NCI-H2227 treated with DMSO at 0.1 percent for 48 hours (cell line): Measurements from ENCODE around the gene ATF7IP.
A peak's percentile ranks its signal among the peaks of the same experiment; 100 is the strongest.
"Not testable (repeated sequence)": the region's sequence is repeated elsewhere in the genome, so short reads cannot be mapped to it uniquely, and the experiment has no call there.

ENCODE experiments used
- DNase-seq: peaks from one replicate; lab custom pipeline; 2025; lab: John Stamatoyannopoulos, UW

ATF7IP gene, protein sequence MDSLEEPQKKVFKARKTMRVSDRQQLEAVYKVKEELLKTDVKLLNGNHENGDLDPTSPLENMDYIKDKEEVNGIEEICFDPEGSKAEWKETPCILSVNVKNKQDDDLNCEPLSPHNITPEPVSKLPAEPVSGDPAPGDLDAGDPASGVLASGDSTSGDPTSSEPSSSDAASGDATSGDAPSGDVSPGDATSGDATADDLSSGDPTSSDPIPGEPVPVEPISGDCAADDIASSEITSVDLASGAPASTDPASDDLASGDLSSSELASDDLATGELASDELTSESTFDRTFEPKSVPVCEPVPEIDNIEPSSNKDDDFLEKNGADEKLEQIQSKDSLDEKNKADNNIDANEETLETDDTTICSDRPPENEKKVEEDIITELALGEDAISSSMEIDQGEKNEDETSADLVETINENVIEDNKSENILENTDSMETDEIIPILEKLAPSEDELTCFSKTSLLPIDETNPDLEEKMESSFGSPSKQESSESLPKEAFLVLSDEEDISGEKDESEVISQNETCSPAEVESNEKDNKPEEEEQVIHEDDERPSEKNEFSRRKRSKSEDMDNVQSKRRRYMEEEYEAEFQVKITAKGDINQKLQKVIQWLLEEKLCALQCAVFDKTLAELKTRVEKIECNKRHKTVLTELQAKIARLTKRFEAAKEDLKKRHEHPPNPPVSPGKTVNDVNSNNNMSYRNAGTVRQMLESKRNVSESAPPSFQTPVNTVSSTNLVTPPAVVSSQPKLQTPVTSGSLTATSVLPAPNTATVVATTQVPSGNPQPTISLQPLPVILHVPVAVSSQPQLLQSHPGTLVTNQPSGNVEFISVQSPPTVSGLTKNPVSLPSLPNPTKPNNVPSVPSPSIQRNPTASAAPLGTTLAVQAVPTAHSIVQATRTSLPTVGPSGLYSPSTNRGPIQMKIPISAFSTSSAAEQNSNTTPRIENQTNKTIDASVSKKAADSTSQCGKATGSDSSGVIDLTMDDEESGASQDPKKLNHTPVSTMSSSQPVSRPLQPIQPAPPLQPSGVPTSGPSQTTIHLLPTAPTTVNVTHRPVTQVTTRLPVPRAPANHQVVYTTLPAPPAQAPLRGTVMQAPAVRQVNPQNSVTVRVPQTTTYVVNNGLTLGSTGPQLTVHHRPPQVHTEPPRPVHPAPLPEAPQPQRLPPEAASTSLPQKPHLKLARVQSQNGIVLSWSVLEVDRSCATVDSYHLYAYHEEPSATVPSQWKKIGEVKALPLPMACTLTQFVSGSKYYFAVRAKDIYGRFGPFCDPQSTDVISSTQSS

DNA sequence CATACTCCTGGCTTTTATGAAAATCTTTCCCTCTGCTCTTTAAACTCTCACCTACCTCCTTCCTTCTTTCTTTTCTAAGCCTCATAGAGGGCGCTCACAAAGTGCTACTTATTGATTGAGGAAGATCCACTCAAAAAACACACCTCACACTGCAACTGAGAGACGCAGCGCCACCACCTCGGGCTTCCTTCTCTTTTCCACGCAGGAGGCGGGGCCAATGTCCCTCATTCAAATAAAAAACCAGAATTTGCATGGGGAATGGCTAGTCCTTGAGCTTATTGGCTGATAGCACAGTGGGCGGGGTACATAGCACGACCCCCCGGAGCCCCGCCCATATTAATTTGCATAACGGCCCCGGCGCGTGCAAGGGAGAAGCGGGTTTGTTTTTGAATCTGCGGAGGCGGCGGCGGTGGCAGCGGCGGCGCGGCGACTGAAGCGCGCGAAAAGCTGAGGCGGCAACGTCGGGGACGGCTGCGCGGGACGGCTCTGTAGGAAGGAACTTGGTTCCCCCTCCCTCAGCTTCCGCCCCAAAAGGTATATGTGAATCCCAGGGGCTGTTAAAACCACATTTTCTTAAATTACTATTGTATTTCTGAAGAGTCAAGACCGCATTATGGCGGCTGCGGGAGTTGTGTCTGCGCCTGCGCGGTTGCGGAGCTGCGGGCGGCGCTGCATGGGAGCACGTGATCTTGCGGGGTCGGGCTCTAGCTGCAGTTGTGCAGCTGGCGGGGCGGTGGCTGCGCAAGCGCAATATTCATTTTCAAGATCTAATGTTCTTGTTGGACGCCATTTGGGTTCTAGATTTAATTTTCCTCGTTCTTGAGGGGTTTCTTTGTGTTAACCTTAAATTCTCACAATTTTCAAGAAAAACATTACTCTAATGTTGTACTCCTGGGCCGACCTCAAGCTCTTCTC, at the start of gene ATF7IP:
Gene ATF7IP (plus strand): TSS at position 389 of the 915 bp plus-strand sequence. CDS start 58,234 bp downstream, outside the sequence.
- peak; percentile 88 for DNase-seq

DNA sequence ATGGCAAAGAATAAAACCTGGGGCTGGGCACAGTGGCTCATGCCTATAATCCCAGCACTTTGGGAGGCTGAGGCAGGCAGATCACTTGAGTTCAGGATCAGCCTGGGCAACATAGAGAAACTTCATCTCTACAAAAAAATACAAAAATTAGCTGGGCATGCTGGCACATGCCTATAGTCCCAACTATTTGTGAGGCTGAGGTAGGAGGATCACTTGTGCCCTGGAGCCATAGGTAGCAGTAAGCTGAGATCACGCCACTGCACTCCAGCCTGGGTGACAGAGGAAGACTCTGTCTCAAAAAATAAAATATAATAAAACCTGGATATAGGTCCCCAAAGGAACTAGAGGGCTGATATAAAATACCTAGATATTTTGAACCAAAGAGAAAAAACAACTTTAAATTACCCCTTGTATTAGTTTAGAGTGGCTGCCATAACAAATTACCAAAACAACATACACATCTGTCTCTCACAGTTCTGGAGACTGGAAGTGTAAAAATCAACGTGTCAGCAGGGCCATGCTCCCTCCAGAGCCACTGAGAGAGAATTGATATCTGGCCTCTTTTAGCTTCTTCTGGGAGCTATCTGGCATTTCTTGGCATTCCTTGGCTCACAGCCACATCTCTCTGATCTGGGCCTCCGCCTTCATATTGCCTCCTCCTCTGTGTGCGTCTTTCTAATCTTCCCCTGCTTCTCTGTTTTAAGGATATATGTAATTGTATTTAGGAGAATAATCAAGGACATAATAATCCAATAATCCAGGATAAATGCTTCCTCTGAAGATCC, 47.9 kb upstream of the ATF7IP start:
- DNase-seq, result no peak

DNA sequence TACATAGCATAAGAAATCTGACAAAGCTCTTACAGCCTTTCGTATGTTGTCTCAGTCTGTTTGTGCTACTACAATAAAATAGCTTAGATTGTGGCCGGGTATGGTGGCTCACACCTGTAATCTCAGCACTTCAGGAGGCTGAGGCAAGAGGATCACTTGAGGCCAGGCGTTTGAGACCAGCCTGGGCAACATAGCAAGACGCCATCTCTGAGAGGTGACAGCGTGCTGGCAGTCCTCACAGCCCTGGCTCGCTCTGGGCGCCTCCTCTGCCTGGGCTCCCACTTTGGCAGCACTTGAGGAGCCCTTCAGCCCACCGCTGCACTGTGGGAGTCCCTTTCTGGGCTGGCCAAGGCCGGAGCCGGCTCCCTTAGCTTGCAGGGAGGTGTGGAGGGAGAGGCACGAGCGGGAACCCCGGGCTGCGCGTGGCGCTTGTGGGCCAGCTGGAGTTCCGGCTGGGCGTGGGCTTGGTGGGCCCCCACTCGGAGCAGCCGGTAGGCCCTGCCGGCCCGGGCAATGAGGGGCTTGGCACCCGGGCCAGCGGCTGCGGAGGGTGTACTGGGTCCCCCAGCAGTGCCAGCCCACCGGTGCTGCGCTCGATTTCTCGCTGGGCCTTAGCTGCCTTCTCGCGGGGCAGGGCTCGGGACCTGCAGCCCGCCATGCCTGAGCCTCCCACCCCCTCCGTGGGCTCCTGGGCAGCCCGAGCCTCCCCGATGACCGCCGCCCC, 45.6 kb upstream of the ATF7IP start:
- not testable (repeated sequence) for DNase-seq

DNA sequence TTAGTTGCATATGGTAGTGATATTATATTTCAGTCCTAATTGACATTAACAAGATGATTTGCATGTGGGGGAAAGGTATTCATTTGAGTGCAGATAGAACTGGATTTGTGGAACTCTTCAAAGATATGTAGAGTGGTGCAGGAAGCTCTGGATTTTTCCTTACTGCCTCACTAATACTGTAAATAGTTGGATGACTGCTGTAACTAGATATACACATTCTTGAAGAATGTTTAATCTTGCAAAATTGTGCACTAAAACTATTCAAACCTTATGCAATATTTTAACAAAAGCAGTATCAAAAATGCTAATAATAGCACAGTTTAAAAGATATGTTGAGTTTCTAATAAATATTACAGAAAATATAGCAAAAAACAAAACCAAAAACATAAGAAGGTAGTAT, 43.1 kb upstream of the ATF7IP start:
- DNase-seq, result no peak

DNA sequence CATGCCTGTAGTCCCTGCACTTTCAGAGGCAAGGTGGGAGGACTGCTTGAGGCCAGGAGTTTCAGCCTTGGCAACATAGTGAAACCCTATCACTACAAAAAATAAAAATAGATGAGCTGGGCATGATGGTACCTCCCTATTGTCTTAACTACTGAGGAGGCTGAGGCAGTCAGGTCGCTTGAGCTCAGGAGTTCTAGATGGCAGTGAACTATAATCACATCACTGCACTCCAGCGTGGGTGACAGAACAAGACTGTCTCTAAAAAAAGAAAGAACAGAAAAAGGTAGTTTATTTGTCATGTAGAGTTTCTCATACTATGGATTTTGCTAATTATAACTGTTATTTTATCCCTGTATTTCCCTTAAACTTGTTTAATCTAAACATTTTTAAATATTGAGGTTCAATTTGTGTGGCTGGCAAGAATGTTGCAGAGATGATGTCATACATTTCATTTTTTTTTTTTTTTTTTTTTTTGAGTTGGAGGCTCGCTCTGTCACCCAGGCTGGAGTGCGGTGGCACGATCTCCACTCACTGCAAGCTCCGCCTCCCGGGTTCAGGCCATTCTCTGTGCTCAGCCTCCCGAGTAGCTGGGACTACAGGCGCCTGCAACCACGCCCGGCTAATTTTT, 39.7 kb upstream of the ATF7IP start:
- DNase-seq, result no peak

DNA sequence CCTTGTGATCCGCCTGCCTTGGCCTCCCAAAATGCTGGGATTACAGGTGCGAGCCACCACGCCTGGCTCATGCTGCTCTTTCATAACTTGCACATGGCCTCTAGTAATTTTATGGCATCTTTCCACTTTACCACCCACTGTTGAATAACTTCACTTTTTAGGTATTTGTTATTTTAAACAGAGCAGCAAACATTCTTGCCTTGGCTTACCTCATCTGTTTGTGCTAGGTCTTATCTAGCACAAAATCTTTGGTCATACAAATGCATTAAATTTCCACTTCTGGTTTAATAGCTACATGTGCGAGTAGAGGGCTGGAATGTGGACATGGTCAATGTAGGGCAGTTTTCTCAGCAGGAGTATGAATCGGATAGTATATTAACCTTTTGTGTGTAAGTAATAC, 38.8 kb upstream of the ATF7IP start:
- DNase-seq, result no peak

DNA sequence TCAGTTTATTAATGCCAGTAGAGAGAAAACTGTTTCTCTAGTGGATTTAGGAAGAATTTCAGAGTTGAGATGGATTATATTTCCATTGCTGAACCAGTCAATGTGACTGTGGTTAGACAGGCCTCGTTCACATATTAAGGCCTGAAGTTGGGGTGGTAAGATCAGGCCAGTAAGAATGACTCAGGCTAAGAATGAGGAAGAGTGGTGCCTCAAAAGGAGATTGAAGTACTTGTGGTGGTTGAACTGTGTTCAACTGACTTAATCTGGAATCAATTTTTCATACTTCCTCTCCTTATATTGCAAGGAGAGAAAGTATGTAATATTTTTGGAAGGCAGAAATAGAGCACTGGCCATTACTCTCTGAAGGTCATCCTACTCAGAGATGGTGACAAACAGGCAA, 37.8 kb upstream of the ATF7IP start:
- DNase-seq, result no peak

DNA sequence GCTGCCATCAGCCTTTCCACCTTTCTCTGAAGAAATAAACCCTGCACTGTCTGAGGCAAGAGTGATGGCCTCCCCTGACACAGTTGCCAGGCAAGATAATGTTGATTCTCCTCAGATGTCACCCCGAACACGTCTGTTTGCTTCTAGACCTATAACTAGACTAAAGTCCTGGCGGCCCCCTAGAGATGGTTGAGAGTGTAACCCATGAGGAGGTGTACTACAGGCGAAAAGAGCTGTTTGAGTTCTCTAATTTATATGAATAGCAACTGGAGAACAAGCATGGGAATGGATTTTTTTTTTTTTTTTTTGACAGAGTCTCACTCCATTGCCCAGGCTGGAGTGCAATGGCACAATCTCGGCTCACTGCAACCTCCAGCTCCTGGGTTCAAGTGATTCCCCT, 33.0 kb upstream of the ATF7IP start:
- no peak for DNase-seq

DNA sequence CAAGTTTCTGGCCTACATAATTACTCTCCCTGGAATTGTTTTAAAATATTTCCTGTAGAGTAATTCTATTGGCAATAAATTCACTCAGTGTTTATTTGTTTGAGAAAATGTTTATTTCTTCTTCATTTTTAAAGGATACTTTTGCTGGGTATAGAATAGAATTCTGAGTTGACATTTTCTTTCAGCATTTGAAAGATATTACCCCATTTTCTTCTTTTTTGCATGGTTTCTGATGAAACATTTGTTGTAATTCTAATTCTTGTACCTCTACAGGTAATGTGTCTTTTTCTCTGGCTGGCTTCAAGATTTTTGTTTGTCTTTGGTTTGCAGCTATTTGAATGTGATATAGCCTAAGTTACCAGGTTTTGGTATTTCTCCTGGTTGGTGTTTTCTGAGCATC, 25.1 kb upstream of the ATF7IP start:
- DNase-seq, result no peak

DNA sequence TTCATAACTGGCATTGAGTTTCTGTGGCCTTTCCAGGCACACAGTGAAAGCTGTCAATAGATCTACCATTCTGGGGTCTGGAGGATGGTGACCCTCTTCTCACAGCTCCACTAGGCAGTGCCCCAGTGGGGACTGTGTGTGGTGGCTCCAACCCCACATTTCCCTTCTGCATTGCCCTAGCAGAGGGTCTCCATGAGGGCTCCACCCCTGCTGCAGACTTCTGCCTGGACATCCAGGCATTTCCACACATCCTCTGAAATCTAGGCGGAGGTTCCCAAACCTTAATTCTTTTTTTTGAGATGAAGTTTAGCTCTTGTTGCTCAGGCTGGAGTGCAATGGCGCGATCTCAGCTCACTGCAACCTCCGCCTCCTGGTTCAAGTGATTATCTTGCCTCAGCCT, 14.0 kb upstream of the ATF7IP start:
- DNase-seq, result not testable (repeated sequence)

DNA sequence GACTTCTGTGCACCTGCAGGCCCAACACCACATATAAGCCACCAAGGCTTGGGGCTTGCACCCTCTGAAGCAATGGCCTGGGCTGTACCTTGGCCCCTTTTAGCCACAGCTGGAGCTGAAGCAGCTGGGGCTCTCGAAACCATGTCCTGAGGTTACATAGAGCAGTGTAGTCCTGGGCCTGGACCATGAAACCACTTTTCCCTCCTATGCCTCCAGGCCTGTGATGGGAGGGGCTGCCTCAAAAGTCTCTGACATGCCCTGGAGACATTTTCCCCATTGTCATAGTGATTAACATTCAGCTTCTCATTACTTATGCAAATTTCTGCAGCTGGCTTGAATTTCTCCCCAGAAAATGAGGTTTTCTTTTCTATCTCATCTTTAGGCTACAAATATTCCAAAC, 13.4 kb upstream of the ATF7IP start:
- DNase-seq, result not testable (repeated sequence)

DNA sequence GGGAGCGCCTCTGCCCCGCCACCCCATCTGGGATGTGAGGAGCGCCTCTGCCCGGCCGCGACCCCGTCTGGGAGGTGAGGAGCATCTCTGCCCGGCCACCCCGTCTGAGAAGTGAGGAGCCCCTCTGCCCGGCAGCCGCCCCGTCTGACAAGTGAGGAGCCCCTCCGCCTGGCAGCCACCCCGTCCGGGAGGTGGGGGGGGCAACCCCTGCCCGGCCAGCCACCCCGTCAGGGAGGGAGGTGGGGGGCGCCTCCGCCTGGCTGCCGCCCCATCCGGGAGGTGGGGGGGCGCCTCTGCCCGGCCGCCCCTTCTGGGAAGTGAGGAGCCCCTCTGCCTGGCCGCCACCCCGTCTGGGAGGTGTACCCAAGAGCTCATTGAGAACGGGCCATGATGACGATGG, 10.8 kb upstream of the ATF7IP start:
- not testable (repeated sequence) for DNase-seq

DNA sequence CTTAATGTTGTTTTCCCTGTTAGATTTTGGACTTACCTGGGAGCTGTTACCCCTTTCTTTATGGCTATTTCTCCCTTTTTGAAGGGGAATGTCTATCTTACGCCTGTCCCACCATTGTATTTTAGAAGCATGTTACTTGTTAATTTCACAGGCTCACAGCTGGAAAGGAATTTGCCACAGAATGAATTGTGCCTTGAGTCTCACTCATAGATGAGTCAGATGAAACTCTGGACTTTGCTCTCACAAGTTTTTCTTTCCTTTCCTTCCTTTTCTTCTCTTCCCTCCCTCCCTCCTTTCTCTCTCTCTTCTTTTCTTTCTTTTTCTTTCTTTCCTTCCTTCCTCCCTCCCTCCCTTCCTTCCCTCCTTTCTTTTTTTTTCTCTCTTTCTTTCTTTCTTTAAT, 9.3 kb upstream of the ATF7IP start:
- no peak for DNase-seq

DNA sequence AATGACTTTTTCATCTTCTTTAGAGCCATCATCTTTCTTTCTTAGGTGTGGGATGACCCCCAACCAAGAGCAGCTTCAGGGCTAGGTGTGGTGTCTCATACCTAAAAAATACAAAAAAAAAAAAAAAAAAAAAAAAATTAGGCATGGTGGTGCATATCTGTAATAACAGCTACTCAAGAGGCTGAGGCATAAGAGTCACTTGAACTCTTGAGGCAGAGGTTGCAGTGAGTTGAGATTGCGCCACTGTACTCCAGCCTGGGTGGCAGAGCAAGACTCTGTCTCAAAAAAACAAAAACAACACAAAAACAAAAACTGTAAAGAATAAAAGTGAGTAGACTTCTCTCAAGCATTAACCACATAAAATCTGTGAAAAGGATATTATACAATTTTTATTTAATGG, 8.0 kb upstream of the ATF7IP start:
- DNase-seq, result no peak

DNA sequence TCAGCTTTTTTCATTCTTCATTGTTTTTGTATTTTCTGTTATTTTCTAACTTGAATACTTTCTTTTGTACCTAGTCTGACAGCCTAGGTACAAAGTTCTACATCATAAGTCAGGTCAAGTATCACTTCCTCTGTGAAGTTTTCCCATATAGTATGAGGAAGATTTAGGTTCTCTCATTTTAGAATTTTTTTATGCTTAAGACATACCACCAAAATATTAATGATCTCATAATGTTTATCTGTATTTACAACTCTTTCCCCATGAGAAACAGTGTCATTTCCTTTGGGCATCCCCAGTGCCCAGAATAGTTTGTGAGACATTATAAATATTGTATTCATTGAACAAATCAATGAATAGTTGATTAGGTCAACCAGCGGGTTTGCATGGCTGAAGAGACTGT, 3.1 kb upstream of the ATF7IP start:
- no peak for DNase-seq

DNA sequence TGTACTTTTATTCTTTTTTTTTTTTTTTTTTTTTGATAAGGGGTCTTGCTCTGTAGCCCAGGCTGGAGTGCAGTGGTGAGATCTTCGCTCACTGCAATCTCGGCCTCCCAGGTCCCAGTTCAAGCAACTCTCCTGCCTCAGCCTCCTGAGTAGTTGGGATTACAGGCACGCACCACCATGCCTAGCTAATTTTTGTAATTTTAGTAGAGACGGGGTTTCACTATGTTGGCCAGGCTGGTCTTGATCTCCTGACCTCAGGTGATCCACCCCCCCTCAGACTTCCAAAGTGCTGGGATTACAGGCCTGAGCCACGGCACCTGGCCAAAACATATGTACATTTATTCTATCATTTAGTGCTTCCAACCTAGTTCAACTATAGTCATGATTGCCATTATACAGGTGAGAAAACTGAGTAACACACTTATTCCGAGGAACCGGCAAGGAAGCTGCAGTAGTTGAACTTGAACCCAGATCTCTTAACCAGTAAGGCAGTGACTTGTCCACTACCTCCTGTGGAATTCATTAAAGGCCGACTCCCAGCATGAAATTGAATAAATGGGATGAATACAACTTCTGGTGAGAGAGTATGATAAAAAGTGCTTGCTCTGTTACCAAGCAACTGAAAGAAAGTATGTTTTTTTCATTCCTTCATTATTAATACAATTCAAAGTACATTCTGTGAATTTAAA, 755 bp upstream of the ATF7IP start:
- DNase-seq, result no peak

DNA sequence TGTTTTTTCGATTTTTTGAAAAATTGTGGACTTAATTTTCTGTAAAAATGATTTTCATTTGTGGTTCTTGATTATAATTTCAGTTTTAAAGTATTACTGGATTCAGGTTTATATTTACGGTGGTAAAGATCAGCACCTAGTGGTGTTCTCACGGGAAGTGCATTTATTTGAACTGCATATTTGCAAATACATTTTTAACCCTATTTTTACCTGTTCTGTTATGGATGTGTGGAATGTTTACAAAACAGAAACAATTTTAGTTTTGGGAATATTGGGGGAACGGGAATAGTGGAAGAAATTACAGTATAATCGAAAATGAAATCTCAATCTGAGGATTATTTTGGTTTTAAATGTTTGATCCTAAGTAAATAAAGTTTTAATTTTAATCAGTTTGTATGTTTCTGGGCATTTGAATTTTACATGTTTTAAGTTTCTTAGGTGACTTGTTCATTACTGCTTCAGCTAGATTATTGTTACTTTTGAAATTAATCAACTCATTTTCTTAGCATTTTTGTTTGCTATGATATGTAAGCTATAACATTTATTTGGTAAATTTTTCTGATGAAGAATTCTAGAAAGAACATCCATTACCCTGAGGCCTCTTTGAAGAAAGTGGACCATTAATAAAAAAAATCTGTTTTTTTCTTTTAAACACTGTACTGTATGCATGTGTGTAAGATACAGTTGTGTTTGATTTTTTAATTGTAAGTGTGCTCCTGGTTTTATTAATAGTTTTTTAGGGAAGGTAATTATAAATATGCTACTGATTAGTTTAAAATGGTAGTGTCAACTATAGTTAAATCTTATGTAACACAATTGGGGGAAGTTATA, 942 bp downstream of the ATF7IP start:
- DNase-seq, result no peak
